ENCODE data around the gene EDIL3.

Gene EDIL3

GRCh38 chr5:84292000-84292642 lies 92.6 kb downstream of the EDIL3 start:
- Histone ChIP-seq H3K79me2 (ENCODE audit: control insufficient read depth, low read length) (no peaks in the 10 kb centered on the region), H3K27me3 (ENCODE audit: control insufficient read depth, low read length) (no peaks in the 10 kb centered on the region)
- TF ChIP-seq EZH2phosphoT487 (IDR thresholded peaks at IDR 0.05; ENCODE audit: borderline replicate concordance, low read length) (no peak), CTCF (IDR thresholded peaks at IDR 0.05; ENCODE audit: low read depth, low read length, poor library complexity, severe bottlenecking) (no peak)

GRCh38 chr5:84290673-84291072 lies 94.0 kb downstream of the EDIL3 start:
- Histone ChIP-seq H3K4me3 (ENCODE audit: low read length) (no peak overlapping the region), H3K27me3 (ENCODE audit: control insufficient read depth, low read length) (no peaks in the 10 kb centered on the region), H3K36me3 (ENCODE audit: control insufficient read depth, low read length) (no peaks in the 10 kb centered on the region), H3K9me3 (ENCODE audit: control insufficient read depth, insufficient read depth, low read length) (no peaks in the 10 kb centered on the region), H3F3A (ENCODE audit: control insufficient read depth, insufficient read depth) (no peaks in the 10 kb centered on the region), H3K79me2 (ENCODE audit: control insufficient read depth, low read length) (no peaks in the 10 kb centered on the region), H3K4me2 (ENCODE audit: low read length) (no peak overlapping the region), H3K4me1 (ENCODE audit: control insufficient read depth, low read length) (no peaks in the 10 kb centered on the region), H4K20me1 (ENCODE audit: control insufficient read depth, insufficient read depth, low read depth, low read length) (no peaks in the 10 kb centered on the region), H3K9me2 (replicated peaks; ENCODE audit: control insufficient read depth, low read length) (no peaks in the 10 kb centered on the region), H3K27ac (ENCODE audit: low read depth, low read length) (no peak overlapping the region)
- no peak for TF ChIP-seq CTCF (IDR thresholded peaks at IDR 0.05; ENCODE audit: low read depth, low read length, poor library complexity, severe bottlenecking)
- no peak for TF ChIP-seq EZH2phosphoT487 (IDR thresholded peaks at IDR 0.05; ENCODE audit: borderline replicate concordance, low read length)

More at GRCh38 chr5:84292000-84292642, 92.6 kb downstream of the EDIL3 start:
- Histone ChIP-seq H3K4me2 (ENCODE audit: low read length) (no peak overlapping the region), H3K27ac (ENCODE audit: low read depth, low read length) (no peak overlapping the region), H3F3A (ENCODE audit: control insufficient read depth, insufficient read depth) (no peaks in the 10 kb centered on the region), H4K20me1 (ENCODE audit: control insufficient read depth, insufficient read depth, low read depth, low read length) (no peaks in the 10 kb centered on the region), H3K9me3 (ENCODE audit: control insufficient read depth, insufficient read depth, low read length) (no peaks in the 10 kb centered on the region), H3K4me1 (ENCODE audit: control insufficient read depth, low read length) (no peaks in the 10 kb centered on the region), H3K9me2 (replicated peaks; ENCODE audit: control insufficient read depth, low read length) (no peaks in the 10 kb centered on the region), H3K4me3 (ENCODE audit: low read length) (no peak overlapping the region), H3K36me3 (ENCODE audit: control insufficient read depth, low read length) (no peaks in the 10 kb centered on the region)

- TF ChIP-seq CTCF (IDR thresholded peaks at IDR 0.05; ENCODE audit: low read depth, low read length, poor library complexity, severe bottlenecking) (no peak), EZH2phosphoT487 (IDR thresholded peaks at IDR 0.05; ENCODE audit: borderline replicate concordance, low read length) (no peak)
- Histone ChIP-seq H3K4me3 (ENCODE audit: low read length) (no peak overlapping the region), H3K27me3 (ENCODE audit: control insufficient read depth, low read length) (no peaks in the 10 kb centered on the region), H3K36me3 (ENCODE audit: control insufficient read depth, low read length) (no peaks in the 10 kb centered on the region), H4K20me1 (ENCODE audit: control insufficient read depth, insufficient read depth, low read depth, low read length) (no peaks in the 10 kb centered on the region), H3K27ac (ENCODE audit: low read depth, low read length) (no peak overlapping the region), H3F3A (ENCODE audit: control insufficient read depth, insufficient read depth) (no peaks in the 10 kb centered on the region), H3K9me2 (replicated peaks; ENCODE audit: control insufficient read depth, low read length) (no peaks in the 10 kb centered on the region), H3K79me2 (ENCODE audit: control insufficient read depth, low read length) (no peaks in the 10 kb centered on the region), H3K9me3 (ENCODE audit: control insufficient read depth, insufficient read depth, low read length) (no peaks in the 10 kb centered on the region), H3K4me2 (ENCODE audit: low read length) (no peak overlapping the region), H3K4me1 (ENCODE audit: control insufficient read depth, low read length) (no peaks in the 10 kb centered on the region)
Measured at GRCh38 chr5:84290161-84290560, 94.5 kb downstream of the EDIL3 start.

Data from DOHH2 (cell line).